ENCODE measurements around the gene DNER.

The DNER gene

DNA sequence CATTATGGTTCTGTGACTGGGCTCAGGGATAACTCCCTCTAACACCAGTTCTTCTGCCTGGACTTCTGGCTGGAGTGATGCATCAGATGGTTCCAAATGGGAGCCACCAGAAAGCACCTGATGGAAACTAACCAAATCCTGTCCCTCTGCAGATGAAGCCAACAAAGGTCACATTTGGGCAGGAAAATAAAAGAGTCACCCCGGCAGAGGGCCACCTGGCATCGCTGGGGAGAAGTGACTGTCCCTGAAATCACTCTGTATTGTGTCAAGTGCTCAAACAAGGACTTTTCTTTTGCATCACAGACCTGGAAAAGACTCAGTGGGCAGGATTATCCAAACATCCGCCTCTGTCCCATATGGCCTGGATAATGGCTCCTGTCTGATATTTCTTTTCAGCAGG is 47.5 kb downstream of the DNER start:
- Histone ChIP-seq H3F3A (ENCODE audit: insufficient read depth, low read length) (no peaks in the 10 kb centered on the region), H3K4me1 (ENCODE audit: insufficient read depth, low read length, severe bottlenecking) (no peaks in the 10 kb centered on the region), H4K20me1 (ENCODE audit: insufficient read depth, low read length) (no peaks in the 10 kb centered on the region), H3K79me2 (ENCODE audit: insufficient read depth, low read length) (no peaks in the 10 kb centered on the region), H3K4me3 (ENCODE audit: low read depth, low read length, poor library complexity, severe bottlenecking) (no peak overlapping the region), H3K27ac (ENCODE audit: low read depth, low read length, poor library complexity, severe bottlenecking) (no peak overlapping the region), H3K9me3 (ENCODE audit: low read length) (no peaks in the 10 kb centered on the region), H3K36me3 (ENCODE audit: insufficient read depth, low read length) (no peaks in the 10 kb centered on the region), H2AFZ (ENCODE audit: low read length) (no peak overlapping the region), H3K9ac (ENCODE audit: low read length) (no peak overlapping the region), H3K4me2 (ENCODE audit: low read length) (no peak overlapping the region), H3K27me3 (ENCODE audit: insufficient read depth, low read length) (no peaks in the 10 kb centered on the region), H3K9me2 (ENCODE audit: low read depth, low read length) (no peaks in the 10 kb centered on the region)
- TF ChIP-seq, protein P1, sequence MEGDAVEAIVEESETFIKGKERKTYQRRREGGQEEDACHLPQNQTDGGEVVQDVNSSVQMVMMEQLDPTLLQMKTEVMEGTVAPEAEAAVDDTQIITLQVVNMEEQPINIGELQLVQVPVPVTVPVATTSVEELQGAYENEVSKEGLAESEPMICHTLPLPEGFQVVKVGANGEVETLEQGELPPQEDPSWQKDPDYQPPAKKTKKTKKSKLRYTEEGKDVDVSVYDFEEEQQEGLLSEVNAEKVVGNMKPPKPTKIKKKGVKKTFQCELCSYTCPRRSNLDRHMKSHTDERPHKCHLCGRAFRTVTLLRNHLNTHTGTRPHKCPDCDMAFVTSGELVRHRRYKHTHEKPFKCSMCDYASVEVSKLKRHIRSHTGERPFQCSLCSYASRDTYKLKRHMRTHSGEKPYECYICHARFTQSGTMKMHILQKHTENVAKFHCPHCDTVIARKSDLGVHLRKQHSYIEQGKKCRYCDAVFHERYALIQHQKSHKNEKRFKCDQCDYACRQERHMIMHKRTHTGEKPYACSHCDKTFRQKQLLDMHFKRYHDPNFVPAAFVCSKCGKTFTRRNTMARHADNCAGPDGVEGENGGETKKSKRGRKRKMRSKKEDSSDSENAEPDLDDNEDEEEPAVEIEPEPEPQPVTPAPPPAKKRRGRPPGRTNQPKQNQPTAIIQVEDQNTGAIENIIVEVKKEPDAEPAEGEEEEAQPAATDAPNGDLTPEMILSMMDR (IDR thresholded peaks at IDR 0.05; ENCODE audit: low read length): no peak
- no peak for TF ChIP-seq EZH2 (IDR thresholded peaks at IDR 0.05; ENCODE audit: borderline replicate concordance, low read length)

- no peaks in the 10 kb centered on the region for H4K20me1 ChIP-seq (ENCODE audit: insufficient read depth, low read length)
- H3F3A ChIP-seq (ENCODE audit: insufficient read depth, low read length): no peaks in the 10 kb centered on the region
- H2AFZ ChIP-seq (ENCODE audit: low read length): no peak overlapping the region
- no peaks in the 10 kb centered on the region for H3K36me3 ChIP-seq (ENCODE audit: insufficient read depth, low read length)
- no peak overlapping the region for H3K9ac ChIP-seq (ENCODE audit: low read length)
- no peak overlapping the region for H3K4me2 ChIP-seq (ENCODE audit: low read length)
- H3K4me3 ChIP-seq (ENCODE audit: low read depth, low read length, poor library complexity, severe bottlenecking): no peak overlapping the region
- no peak overlapping the region for H3K27ac ChIP-seq (ENCODE audit: low read depth, low read length, poor library complexity, severe bottlenecking)
- no peaks in the 10 kb centered on the region for H3K79me2 ChIP-seq (ENCODE audit: insufficient read depth, low read length)
- TF ChIP-seq EZH2 (IDR thresholded peaks at IDR 0.05; ENCODE audit: borderline replicate concordance, low read length): no peak
- TF ChIP-seq, protein P1 (IDR thresholded peaks at IDR 0.05; ENCODE audit: low read length): no peak
- H3K9me3 ChIP-seq (ENCODE audit: low read length): no peaks in the 10 kb centered on the region
- no peaks in the 10 kb centered on the region for H3K27me3 ChIP-seq (ENCODE audit: insufficient read depth, low read length)
- no peaks in the 10 kb centered on the region for H3K4me1 ChIP-seq (ENCODE audit: insufficient read depth, low read length, severe bottlenecking)
- no peaks in the 10 kb centered on the region for H3K9me2 ChIP-seq (ENCODE audit: low read depth, low read length)
Measured at GRCh38 chr2:229665158-229665557, 49.2 kb downstream of the DNER start.

- Histone ChIP-seq H3K27me3 (ENCODE audit: insufficient read depth, low read length) (no peaks in the 10 kb centered on the region), H3K4me2 (ENCODE audit: low read length) (no peak overlapping the region), H3F3A (ENCODE audit: insufficient read depth, low read length) (no peaks in the 10 kb centered on the region), H2AFZ (ENCODE audit: low read length) (no peak overlapping the region), H4K20me1 (ENCODE audit: insufficient read depth, low read length) (no peaks in the 10 kb centered on the region), H3K27ac (ENCODE audit: low read depth, low read length, poor library complexity, severe bottlenecking) (no peak overlapping the region), H3K4me3 (ENCODE audit: low read depth, low read length, poor library complexity, severe bottlenecking) (no peak overlapping the region), H3K4me1 (ENCODE audit: insufficient read depth, low read length, severe bottlenecking) (no peaks in the 10 kb centered on the region), H3K79me2 (ENCODE audit: insufficient read depth, low read length) (no peaks in the 10 kb centered on the region), H3K9ac (ENCODE audit: low read length) (no peak overlapping the region), H3K9me3 (ENCODE audit: low read length) (no peaks in the 10 kb centered on the region), H3K9me2 (ENCODE audit: low read depth, low read length) (no peaks in the 10 kb centered on the region), H3K36me3 (ENCODE audit: insufficient read depth, low read length) (no peaks in the 10 kb centered on the region)
- TF ChIP-seq, protein P1 (IDR thresholded peaks at IDR 0.05; ENCODE audit: low read length): no peak
- TF ChIP-seq EZH2 (IDR thresholded peaks at IDR 0.05; ENCODE audit: borderline replicate concordance, low read length): no peak
Measured at GRCh38 chr2:229661478-229661877, 52.9 kb downstream of the DNER start.
